ENCODE measurements around the gene GPC5. TPM values are rescaled to one million over a fixed set of nuclear protein-coding genes. Genes with fewer than 3 reads are reported as not detected.

The GPC5 gene
- total and polyA plus RNA-seq, 2 donors (not counting 3 experiments of a cell fraction or from before 2014, with no cell fraction given) = 0.59 to 0.97 TPM

- DNase-seq (ENCODE audit: low read depth, low spot score) (no peak), FAIRE-seq (no peak)
- Histone ChIP-seq H3K4me1 (ENCODE audit: control insufficient read depth, extremely low read depth, insufficient read depth, low read length) (no peaks in the 10 kb centered on the region), H4K20me1 (replicated peaks; ENCODE audit: control insufficient read depth, extremely low read depth, insufficient read depth, low read length) (no peaks in the 10 kb centered on the region), H3K27ac (ENCODE audit: insufficient read depth, low read depth, low read length) (no peak overlapping the region), H3K4me2 (ENCODE audit: insufficient read depth, low read length) (no peak overlapping the region), H3K79me2 (ENCODE audit: control insufficient read depth, insufficient read depth, low read length) (no peaks in the 10 kb centered on the region), H3K36me3 (ENCODE audit: control insufficient read depth in 2 of 2, extremely low read depth in 1 of 2, insufficient read depth in 2 of 2, low read length in 2 of 2) (no peaks in the 10 kb centered on the region), H2AFZ (ENCODE audit: low read depth, low read length) (no peak overlapping the region), H3K9me1 (replicated peaks; ENCODE audit: control insufficient read depth, extremely low read depth, insufficient read depth, low read length) (no peaks in the 10 kb centered on the region), H3K9me3 (replicated peaks; ENCODE audit: control insufficient read depth, insufficient read depth, low read length) (no peaks in the 10 kb centered on the region), H3K9ac (replicated peaks; ENCODE audit: extremely low read depth, insufficient read depth, low read length) (no peak overlapping the region), H3K27me3 (ENCODE audit: control insufficient read depth in 2 of 2, insufficient read depth in 2 of 2, low read length in 2 of 2) (no peaks in the 10 kb centered on the region), H3K4me3 (replicated peaks in 1 of 3; ENCODE audit: insufficient read depth in 1 of 3, low read depth in 1 of 3, low read length in 3 of 3) (no peak overlapping the region)
- no peak for TF ChIP-seq FOS (IDR thresholded peaks at IDR 0.05; ENCODE audit: borderline replicate concordance, insufficient read depth, low read length)
- TF ChIP-seq POLR2AphosphoS5 (IDR thresholded peaks at IDR 0.05; ENCODE audit: insufficient read depth, low read depth, low read length) = no peak
- TF ChIP-seq MAX (IDR thresholded peaks at IDR 0.05; ENCODE audit: insufficient read depth, insufficient read length) = no peak
- no peak for TF ChIP-seq JUN (IDR thresholded peaks at IDR 0.05; ENCODE audit: borderline replicate concordance, insufficient read depth, insufficient read length, low read depth)
- TF ChIP-seq POLR2A (IDR thresholded peaks at IDR 0.05; ENCODE audit: low read depth, low read length) = no peak
- no peak for TF ChIP-seq CTCF (IDR thresholded peaks at IDR 0.05; ENCODE audit: extremely low read depth in 1 of 2, insufficient read depth in 1 of 2, low read depth in 1 of 2, low read length in 2 of 2)
- no peak for TF ChIP-seq GATA2 (IDR thresholded peaks at IDR 0.05; ENCODE audit: insufficient read depth, insufficient read length, low read depth, low read length)
- no peak for TF ChIP-seq MYC (IDR thresholded peaks at IDR 0.05; ENCODE audit: low read depth, low read length)
- TF ChIP-seq EZH2 (IDR thresholded peaks at IDR 0.05; ENCODE audit: borderline replicate concordance, low read depth, low read length, severe bottlenecking) = no peak
- CTCF ChIA-PET = interaction anchor here (0.7 kb wide), 1 partner anchor 11 kb away, joined by 3 read pairs; no protein-coding TSS in a partner anchor
- POLR2A ChIA-PET = no interaction called here
- dilution Hi-C loops (cut with MboI; ENCODE audit: extremely low pct_ligation_motif_present, low sequenced_read_pairs) = no loop called here
- intact Hi-C loops (cut with micrococcal nuclease) = no loop called here
- BruUV-seq (replicated peaks) = no TSS peak
Observed at GRCh38 chr13:91726671-91727070, 328.2 kb downstream of the GPC5 start.

All from endothelial cell of umbilical vein (primary cell).